HCT116 (cell line): ENCODE data around the gene AMDHD1. TPM values are rescaled to one million over a fixed set of nuclear protein-coding genes. Genes with fewer than 3 reads are reported as not detected.

Source experiments
- ATAC-seq: fragments of 200-7000 bp; cut with Tn5 transposase; 2 replicates; pipeline ENCODE4 v1.9.1; 2020; ENCODE audit warnings: mild to moderate bottlenecking, moderate library complexity
- BruUV-seq: library from RNA; stranded (reverse); fragments of 400-500 nt; replicated peaks from 2 replicates; lab custom pipeline; 2021; lab: Mats Ljungman, UMichigan
- CTCF ChIA-PET: fragments of 300-600 bp; sonication (Branson Sonifier 250); formaldehyde crosslinking; loops from one replicate; lab custom pipeline; 2021; ENCODE audit warnings: antibody characterized with exemption; lab: Charles Lee
- POLR2A ChIA-PET: fragments of 300-600, 350-600 bp; sonication (Branson Sonifier 250); formaldehyde crosslinking; loops from one replicate; lab custom pipeline; 2021; ENCODE audit warnings: antibody characterized with exemption; lab: Charles Lee
- RAD21 ChIA-PET, 2 experiments: fragments of 300-600 bp; sonication (Branson Sonifier 250); formaldehyde crosslinking; loops; one replicate each; lab custom pipeline; 2023; ENCODE audit warnings: low total read pairs in 2 of 2; ENCODE audit not compliant: uncharacterized antibody in 2 of 2, unreplicated experiment in 2 of 2, low non-redundant PET in 1 of 2; lab: Charles Lee
- DNase-seq: peaks from one replicate; pipeline ENCODE4 v3.0.0-alpha.2; 2010; ENCODE audit warnings: low read depth, low spot score
- H2AFZ ChIP-seq: fragments of 200-600 bp; shearing (Covaris generic), sonication (generic); 2 replicates; pipeline ENCODE4 v1.6.1; 2017; ENCODE audit warnings: low read depth, mixed run types, mixed read lengths, antibody characterized with exemption, low read length; ENCODE audit not compliant: poor library complexity, severe bottlenecking
- H3K27ac ChIP-seq: 2 replicates; pipeline ENCODE4 v1.5.1; 2012; ENCODE audit warnings: low read depth, low read length
- H3K27me3 ChIP-seq: fragments of 200-600 bp; sonication (generic); 2 replicates; pipeline ENCODE4 v1.6.1; 2016; ENCODE audit warnings: mixed run types, low read length, mixed read lengths; ENCODE audit not compliant: insufficient read depth
- H3K36me3 ChIP-seq, 2 experiments: fragments of 200-500 bp in 1 of 2; fragments of 200-600 bp in 1 of 2; sonication (Bioruptor generic) in 1 of 2; sonication (generic) in 1 of 2; 2 replicates each; pipeline versions ENCODE4 v1.5.1 to v1.6.1; 2014 to 2016; ENCODE audit warnings: low read length in 2 of 2, inconsistent platforms in 1 of 2, mixed read lengths in 1 of 2, mixed run types in 1 of 2; ENCODE audit not compliant: insufficient read depth in 2 of 2, control insufficient read depth in 1 of 2
- H3K4me1 ChIP-seq, 2 experiments: fragments of 200-600 bp in 1 of 2; sonication (generic) in 1 of 2; 2 replicates each; pipeline versions ENCODE4 v1.5.1 to v1.6.1; 2012 to 2017; ENCODE audit warnings: low read length in 2 of 2, inconsistent platforms in 1 of 2, mild to moderate bottlenecking in 1 of 2, mixed read lengths in 1 of 2, mixed run types in 1 of 2, moderate library complexity in 1 of 2; ENCODE audit not compliant: insufficient read depth in 2 of 2, control insufficient read depth in 1 of 2
- H3K4me2 ChIP-seq: fragments of 200-600 bp; sonication (generic); 2 replicates; pipeline ENCODE4 v1.6.1; 2017; ENCODE audit warnings: mixed run types, low read length, mixed read lengths
- H3K4me3 ChIP-seq, 2 experiments: fragments of 200-600 bp in 1 of 2; sonication (generic) in 1 of 2; replicated peaks in 1 of 2; 2 replicates each; pipeline ENCODE4 v1.5.1; 2011 to 2016; ENCODE audit warnings: low read length in 2 of 2, control low read depth in 1 of 2, low read depth in 1 of 2, mild to moderate bottlenecking in 1 of 2, mixed read lengths in 1 of 2, mixed run types in 1 of 2
- H3K79me2 ChIP-seq: fragments of 200-600 bp; sonication (generic); 2 replicates; pipeline ENCODE4 v1.6.1; 2017; ENCODE audit warnings: mild to moderate bottlenecking, mixed run types, low read length, moderate library complexity, mixed read lengths; ENCODE audit not compliant: insufficient read depth
- H3K9ac ChIP-seq: fragments of 200-600 bp; sonication (generic); 2 replicates; pipeline ENCODE4 v1.6.1; 2016; ENCODE audit warnings: low read length, mixed read lengths
- H3K9me2 ChIP-seq: fragments of 200-600 bp; sonication (generic), shearing (Covaris generic); 2 replicates; pipeline ENCODE4 v1.6.1; 2017; ENCODE audit warnings: mixed run types, mild to moderate bottlenecking, moderate library complexity; ENCODE audit not compliant: insufficient read depth
- H3K9me3 ChIP-seq, 2 experiments: fragments of 200-500 bp in 1 of 2; fragments of 200-600 bp in 1 of 2; sonication (Bioruptor generic) in 1 of 2; sonication (generic) in 1 of 2; 2 replicates each; pipeline ENCODE4 v1.6.1; 2014 to 2017; ENCODE audit warnings: low read length in 2 of 2, mixed read lengths in 2 of 2, inconsistent platforms in 1 of 2, low read depth in 1 of 2, mild to moderate bottlenecking in 1 of 2, mixed run types in 1 of 2, moderate library complexity in 1 of 2; ENCODE audit not compliant: control insufficient read depth in 1 of 2, insufficient read depth in 1 of 2
- H4K20me1 ChIP-seq: fragments of 200-600 bp; sonication (generic), shearing (Covaris generic); 2 replicates; pipeline ENCODE4 v1.6.1; 2017; ENCODE audit warnings: mixed run types, mild to moderate bottlenecking, moderate library complexity; ENCODE audit not compliant: insufficient read depth
- CEBPB ChIP-seq: IDR thresholded peaks from 2 replicates; pipeline ENCODE4 v1.6.1; 2012; ENCODE audit warnings: low read depth
- CTCF ChIP-seq, 3 experiments: fragments of 200-600 bp in 1 of 3; sonication (generic) in 1 of 3; IDR thresholded peaks in 2 of 3; conservative IDR thresholded peaks in 1 of 3; 2 replicates each; pipeline ENCODE4 v1.5.1; 2012 to 2017; ENCODE audit warnings: low read depth in 2 of 3, low read length in 2 of 3, antibody characterized with exemption in 1 of 3, borderline replicate concordance in 1 of 3, control low read depth in 1 of 3, mild to moderate bottlenecking in 1 of 3, mixed read lengths in 1 of 3, mixed run types in 1 of 3, moderate library complexity in 1 of 3; ENCODE audit not compliant: insufficient read depth in 1 of 3
- EGR1 ChIP-seq: IDR thresholded peaks from 2 replicates; pipeline ENCODE4 v1.6.1; 2012; ENCODE audit warnings: low read depth
- EZH2 ChIP-seq: fragments of 200-600 bp; sonication (generic); IDR thresholded peaks from 2 replicates; pipeline ENCODE4 v1.6.1; 2017; ENCODE audit warnings: antibody characterized with exemption, mixed run types
- FOSL1 ChIP-seq: IDR thresholded peaks from 2 replicates; pipeline ENCODE4 v1.6.1; 2012; ENCODE audit warnings: low read depth
- JUND ChIP-seq: IDR thresholded peaks from 2 replicates; pipeline ENCODE4 v1.6.1; 2012
- POLR2A ChIP-seq: IDR thresholded peaks from 2 replicates; pipeline ENCODE4 v1.7.0; 2011; ENCODE audit warnings: borderline replicate concordance; ENCODE audit not compliant: insufficient read depth, insufficient read length; ENCODE audit errors: extremely low read depth
- POLR2AphosphoS5 ChIP-seq: IDR thresholded peaks from 2 replicates; pipeline ENCODE4 v1.6.1; 2011; ENCODE audit warnings: mild to moderate bottlenecking, low read depth, low read length, moderate library complexity
- RAD21 ChIP-seq: IDR thresholded peaks from 2 replicates; pipeline ENCODE4 v1.6.1; 2012; ENCODE audit warnings: low read depth, mild to moderate bottlenecking
- SP1 ChIP-seq: IDR thresholded peaks from 2 replicates; pipeline ENCODE4 v1.6.1; 2012; ENCODE audit warnings: low read depth
- SRF ChIP-seq: IDR thresholded peaks from 2 replicates; pipeline ENCODE4 v1.6.1; 2012; ENCODE audit warnings: low read depth
- TCF7L2 ChIP-seq: IDR thresholded peaks from 2 replicates; pipeline ENCODE4 v1.7.0; 2011; ENCODE audit warnings: borderline replicate concordance, inconsistent platforms; ENCODE audit not compliant: insufficient read depth, insufficient read length; ENCODE audit errors: extremely low read depth
- YY1 ChIP-seq: IDR thresholded peaks from 2 replicates; pipeline ENCODE4 v1.6.1; 2011; ENCODE audit warnings: low read length, low read depth, moderate library complexity, mild to moderate bottlenecking; ENCODE audit not compliant: insufficient replicate concordance; ENCODE audit errors: extremely low read depth
- ZFX ChIP-seq: fragments of 450-650 bp; IDR thresholded peaks from 2 replicates; pipeline ENCODE4 v1.6.1; 2017
- ZNF274 ChIP-seq: fragments of 200-500 bp; sonication (Bioruptor generic); IDR thresholded peaks from 2 replicates; pipeline ENCODE4 v1.6.1; 2014; ENCODE audit warnings: mild to moderate bottlenecking, low read depth, low read length, inconsistent platforms
- intact Hi-C: fragments of 100-400 bp; cut with micrococcal nuclease; formaldehyde crosslinking; loops from 2 replicates; pipeline ENCODE4 v1.10.0; 2022
- total RNA-seq: library from RNA; stranded (reverse); gene quantifications from one replicate; pipeline ENCODE4 v1.2.1, GENCODE V29; 2021; ENCODE audit not compliant: unreplicated experiment

AMDHD1 gene
- total RNA-seq, 1 experiment from 2014 or later, result 3.0 TPM

GRCh38 chr12:95919110-95919509, 24.0 kb upstream of the AMDHD1 start:
- H3K79me2 ChIP-seq, result no peaks in the 10 kb centered on the region
- BruUV-seq, result no TSS peak

More at GRCh38 chr12:95919110-95919509, 24.0 kb upstream of the AMDHD1 start:
- ChIA-PET POLR2A (no interaction called here), RAD21 (interaction anchor here (0.7 to 1.5 kb wide), 2 partner anchors 40 to 79 kb away, joined by 3 to 4 read pairs; no protein-coding TSS in a partner anchor), CTCF (interaction anchor here (1.0 to 3.7 kb wide), 7 partner anchors 24 to 445 kb away, joined by 3 to 20 read pairs (median 4); partner anchors contain the start of genes AMDHD1, CCDC38 and METAP2)
- intact Hi-C loops, result loop anchor here (2.0 kb wide), 2 partner anchors 40 to 80 kb away; no protein-coding TSS in a partner anchor
- TF ChIP-seq ZNF274 (no peak), RAD21 (no peak), JUND (no peak), TCF7L2 (no peak), POLR2A (no peak), SRF (no peak), FOSL1 (no peak), SP1 (no peak), EGR1 (no peak), EZH2 (no peak), CEBPB (no peak), CTCF (IDR thresholded peaks at IDR 0.05 in 2 of 3, conservative IDR thresholded peaks at IDR 0.05 in 1 of 3; ENCODE audit: borderline replicate concordance in 1 of 3, insufficient read depth in 1 of 3, low read depth in 2 of 3, low read length in 2 of 3) (no peak), POLR2AphosphoS5 (no peak), ZFX (no peak), YY1 (no peak)
- H4K20me1 ChIP-seq, result no peaks in the 10 kb centered on the region
- no peaks in the 10 kb centered on the region for H3K4me1 ChIP-seq
- no peak overlapping the region for H3K9ac ChIP-seq
- no peak for ATAC-seq
- H2AFZ ChIP-seq, result peak overlapping the region; percentile 5
- H3K4me3 ChIP-seq, result no peak overlapping the region
- H3K9me3 ChIP-seq, result no peaks in the 10 kb centered on the region
- H3K4me2 ChIP-seq, result no peak overlapping the region; the same call in 1 of the 2 replicates
- H3K27ac ChIP-seq, result no peak overlapping the region
- no peak for DNase-seq
- no peaks in the 10 kb centered on the region for H3K36me3 ChIP-seq
- H3K9me2 ChIP-seq, result no peaks in the 10 kb centered on the region
- no peaks in the 10 kb centered on the region for H3K27me3 ChIP-seq
